CD4-positive, CD25-positive, alpha-beta regulatory T cell (primary cell): ENCODE results near the gene CPXM2. TPM values are rescaled to one million over a fixed set of nuclear protein-coding genes. Genes with fewer than 3 reads are reported as not detected.

Source experiments
- ATAC-seq, 2 donors: fragments of 150-1000 bp; cut with Tn5 transposase; one replicate each; pipeline ENCODE4 v1.10.0; 2021; ENCODE audit warnings: low read depth in 2 of 2, moderate number of reproducible peaks in 2 of 2, moderate library complexity in 1 of 2
- DNase-seq, 3 donors: peaks; one replicate each; pipeline versions ENCODE4 v3.0.0 to v3.0.0-alpha.2; 2012 to 2022; ENCODE audit warnings: mixed read lengths in 1 of 3
- H3K27ac ChIP-seq: one replicate; pipeline ENCODE4 v1.7.0; 2013; ENCODE audit warnings: mild to moderate bottlenecking, low read length; ENCODE audit not compliant: insufficient read depth, poor library complexity, severe bottlenecking
- H3K27me3 ChIP-seq: one replicate; pipeline ENCODE4 v1.7.0; 2013; ENCODE audit warnings: low read length; ENCODE audit not compliant: control insufficient read depth, insufficient read depth
- H3K36me3 ChIP-seq: one replicate; pipeline ENCODE4 v1.7.0; 2013; ENCODE audit warnings: mild to moderate bottlenecking, low read length, moderate library complexity; ENCODE audit not compliant: control insufficient read depth, insufficient read depth
- H3K4me1 ChIP-seq: 2 replicates; pipeline ENCODE4 v1.7.0; 2013; ENCODE audit warnings: mild to moderate bottlenecking, low read length; ENCODE audit not compliant: insufficient read depth, control insufficient read depth, poor library complexity, severe bottlenecking
- H3K4me3 ChIP-seq: one replicate; pipeline ENCODE4 v1.7.0; 2013; ENCODE audit warnings: low read depth, mild to moderate bottlenecking, low read length, moderate library complexity
- H3K9me3 ChIP-seq, 2 experiments: 1 replicate in 1 of 2; 2 replicates in 1 of 2; pipeline ENCODE4 v1.7.0; 2013; ENCODE audit warnings: low read length in 2 of 2, mild to moderate bottlenecking in 1 of 2, moderate library complexity in 1 of 2; ENCODE audit not compliant: control insufficient read depth in 2 of 2
- H3K27ac Mint-ChIP-seq, 3 donors: one replicate each; pipeline ENCODE4 v1.8.0; 2020 to 2022; ENCODE audit warnings: mild to moderate bottlenecking in 3 of 3, mixed read lengths in 3 of 3, moderate library complexity in 2 of 3
- H3K27me3 Mint-ChIP-seq: one replicate; pipeline ENCODE4 v1.8.0; 2022; ENCODE audit warnings: mild to moderate bottlenecking, mixed read lengths
- H3K36me3 Mint-ChIP-seq: one replicate; pipeline ENCODE4 v1.8.0; 2020; ENCODE audit warnings: mixed read lengths
- H3K4me1 Mint-ChIP-seq, 4 donors: one replicate each; pipeline ENCODE4 v1.8.0; 2020 to 2022; ENCODE audit warnings: mixed read lengths in 4 of 4, mild to moderate bottlenecking in 1 of 4
- H3K4me3 Mint-ChIP-seq, 4 donors: one replicate each; pipeline ENCODE4 v1.8.0; 2020 to 2022; ENCODE audit warnings: mild to moderate bottlenecking in 4 of 4, mixed read lengths in 4 of 4, moderate library complexity in 3 of 4
- H3K9me3 Mint-ChIP-seq, 7 donors: one replicate each; pipeline ENCODE4 v1.8.0; 2020 to 2022; ENCODE audit warnings: mixed read lengths in 7 of 7, mild to moderate bottlenecking in 3 of 7, moderate library complexity in 2 of 7
- polyA plus RNA-seq, 4 donors: library from polyadenylated mRNA; unstranded; fragments of 300-500 nt; fragmentation: Illumina TruSeq; gene quantifications; one replicate each; pipeline ENCODE4 v1.2.3, GENCODE V29; 2021
- total RNA-seq: library from RNA; stranded (reverse); gene quantifications from one replicate; pipeline ENCODE4 v1.2.3, GENCODE V29; 2022

Gene CPXM2
- total and polyA plus RNA-seq, 5 donors from 2014 or later, result not detected

DNA sequence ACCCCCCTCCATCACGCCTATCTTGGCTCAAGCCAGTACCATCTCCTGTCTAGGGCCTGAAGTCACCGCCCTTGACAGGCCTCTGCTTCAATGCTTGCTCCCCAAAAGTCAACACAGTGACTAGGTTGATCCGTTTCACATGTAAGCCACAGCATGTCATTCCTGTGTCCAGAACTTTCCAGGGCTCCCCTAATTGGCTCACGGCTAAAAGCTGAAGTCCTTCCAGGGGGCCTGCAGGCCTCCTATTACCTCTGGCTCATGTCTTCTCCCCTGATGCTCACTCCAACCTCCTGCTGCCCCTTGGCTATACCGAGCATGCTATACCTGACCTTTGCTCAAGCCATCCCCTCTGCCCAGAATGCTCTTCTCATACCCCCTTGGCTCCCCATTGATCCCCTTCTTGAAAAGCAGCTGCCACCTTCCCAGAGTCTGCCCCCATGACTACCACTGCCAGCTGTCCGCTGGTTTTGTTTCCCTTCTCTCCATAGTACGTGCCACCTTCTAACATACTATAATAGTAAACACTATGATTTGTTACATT is 39.1 kb downstream of the CPXM2 start:
- H3K27me3 Mint-ChIP-seq, result peaks cover under 1% of the 10 kb centered on the region
- Histone ChIP-seq H3K27ac (no peak overlapping the region), H3K27me3 (no peaks in the 10 kb centered on the region), H3K36me3 (no peaks in the 10 kb centered on the region), H3K9me3 (no peaks in the 10 kb centered on the region), H3K4me3 (no peak overlapping the region), H3K4me1 (no peaks in the 10 kb centered on the region)
- ATAC-seq (no peak), DNase-seq (no peak)
- H3K4me1 Mint-ChIP-seq, result peaks cover 0 to 3% (median 0%) of the 10 kb centered on the region in 4 donors
- H3K27ac Mint-ChIP-seq, result no peak overlapping the region
- H3K9me3 Mint-ChIP-seq, result peaks cover 0 to 2% (median 0%) of the 10 kb centered on the region in 7 donors
- H3K4me3 Mint-ChIP-seq, result no peak overlapping the region
- no peaks in the 10 kb centered on the region for H3K36me3 Mint-ChIP-seq

GRCh38 chr10:123848564-123849457 is 42.8 kb downstream of the CPXM2 start:
- Histone ChIP-seq H3K4me1 (no peaks in the 10 kb centered on the region), H3K4me3 (no peak overlapping the region), H3K9me3 (no peaks in the 10 kb centered on the region), H3K36me3 (no peaks in the 10 kb centered on the region), H3K27me3 (no peaks in the 10 kb centered on the region), H3K27ac (no peak overlapping the region)
- no peak overlapping the region for H3K27ac Mint-ChIP-seq
- DNase-seq (no peak), ATAC-seq (no peak)
- peaks cover 9% of the 10 kb centered on the region for H3K27me3 Mint-ChIP-seq
- no peaks in the 10 kb centered on the region for H3K36me3 Mint-ChIP-seq
- no peak overlapping the region for H3K4me3 Mint-ChIP-seq
- H3K9me3 Mint-ChIP-seq, result peaks cover 0 to 7% (median 0%) of the 10 kb centered on the region in 7 donors
- peaks cover 0 to 3% (median 0%) of the 10 kb centered on the region in 4 donors for H3K4me1 Mint-ChIP-seq

DNA sequence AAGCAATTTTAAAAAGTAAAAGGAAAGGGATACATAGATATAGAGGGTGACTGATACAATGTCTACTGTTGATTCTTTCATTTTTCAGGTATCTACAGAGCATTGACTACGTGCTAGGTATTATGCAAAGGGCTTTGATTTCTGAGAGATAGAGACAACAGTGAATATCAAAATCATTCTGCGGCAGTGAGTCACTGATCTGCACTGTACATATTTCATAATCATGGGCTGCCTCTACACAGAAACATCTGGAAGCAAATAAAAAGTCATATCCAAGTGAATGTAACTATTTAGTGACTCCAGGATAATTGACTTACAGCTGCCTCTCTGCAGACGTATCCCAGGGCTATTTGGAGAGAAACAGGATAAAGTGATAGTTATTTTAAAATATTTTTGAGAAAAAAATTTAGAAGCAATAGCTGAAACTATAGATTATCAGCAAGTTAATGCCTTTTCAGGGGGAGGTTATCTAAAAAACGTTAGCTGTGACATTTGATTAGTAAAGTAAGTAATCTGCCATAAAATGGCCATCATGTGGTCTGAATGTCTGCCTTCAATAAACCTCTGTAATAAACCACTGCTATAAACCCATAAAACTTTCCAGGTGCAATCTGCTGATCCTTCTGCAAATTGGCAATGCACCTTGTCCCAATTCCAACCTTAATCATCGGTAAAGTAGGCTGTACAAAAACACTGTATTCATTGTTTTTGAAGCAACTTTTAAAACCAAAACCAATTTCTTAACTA is 43.7 kb downstream of the CPXM2 start:
- H3K36me3 ChIP-seq, result no peaks in the 10 kb centered on the region

GRCh38 chr10:123843835-123844234 is 47.8 kb downstream of the CPXM2 start:
- Mint-ChIP-seq H3K27ac (no peak overlapping the region), H3K36me3 (no peaks in the 10 kb centered on the region), H3K27me3 (peaks cover 9% of the 10 kb centered on the region), H3K4me3 (no peak overlapping the region), H3K9me3 (peaks cover 0 to 8% (median 0%) of the 10 kb centered on the region in 7 donors), H3K4me1 (peaks cover 0 to under 1% (median 0%) of the 10 kb centered on the region in 4 donors)
- no peaks in the 10 kb centered on the region for H3K4me1 ChIP-seq
- no peaks in the 10 kb centered on the region for H3K27me3 ChIP-seq
- ATAC-seq, result no peak
- H3K4me3 ChIP-seq, result no peak overlapping the region
- no peaks in the 10 kb centered on the region for H3K36me3 ChIP-seq
- H3K9me3 ChIP-seq, result no peaks in the 10 kb centered on the region
- no peak for DNase-seq
- H3K27ac ChIP-seq, result no peak overlapping the region

More for the DNA sequence above, 43.7 kb downstream of the CPXM2 start:
- Histone ChIP-seq H3K27ac (no peak overlapping the region), H3K9me3 (no peaks in the 10 kb centered on the region), H3K4me1 (no peaks in the 10 kb centered on the region), H3K27me3 (no peaks in the 10 kb centered on the region), H3K4me3 (no peak overlapping the region)
- peaks cover 0 to 3% (median 0%) of the 10 kb centered on the region in 4 donors for H3K4me1 Mint-ChIP-seq
- no peaks in the 10 kb centered on the region for H3K36me3 Mint-ChIP-seq
- peaks cover 9% of the 10 kb centered on the region for H3K27me3 Mint-ChIP-seq
- H3K4me3 Mint-ChIP-seq, result no peak overlapping the region
- peaks cover 0 to 7% (median 0%) of the 10 kb centered on the region in 7 donors for H3K9me3 Mint-ChIP-seq
- ATAC-seq (no peak), DNase-seq (no peak)
- H3K27ac Mint-ChIP-seq, result no peak overlapping the region

DNA sequence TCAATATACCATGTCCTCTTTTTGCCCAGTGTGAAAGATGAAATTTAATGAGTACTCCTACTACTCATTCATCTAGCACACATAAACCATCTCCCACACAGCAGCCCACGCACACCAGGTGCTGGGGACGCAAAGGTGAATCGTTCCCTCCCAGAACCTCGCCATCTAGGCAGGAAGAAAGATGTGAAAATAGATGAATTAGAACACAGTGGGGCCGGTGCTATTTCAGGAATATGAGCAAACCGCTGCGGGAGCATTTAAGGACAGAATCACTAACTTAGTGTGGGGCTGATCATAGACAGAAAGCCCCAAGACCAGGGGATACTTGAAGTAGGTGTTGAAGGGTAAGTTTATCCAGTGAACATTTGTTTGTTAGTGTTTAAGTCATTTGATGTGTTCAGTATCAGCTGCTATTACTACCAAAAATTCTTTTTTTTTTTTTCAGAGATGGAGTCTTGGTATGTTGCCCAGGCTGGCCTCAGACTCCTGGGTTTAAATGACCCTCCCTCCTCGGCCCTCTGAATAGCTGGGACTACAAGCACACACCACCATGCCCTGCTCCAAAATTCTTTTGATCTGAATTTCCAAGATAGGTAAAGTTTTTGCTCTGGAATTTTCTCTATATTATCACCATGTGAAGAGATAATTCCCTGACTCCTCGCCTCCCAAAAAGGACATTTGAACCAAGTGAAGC is 48.8 kb downstream of the CPXM2 start:
- H3K4me3 Mint-ChIP-seq, result no peak overlapping the region
- no peak overlapping the region for H3K27ac ChIP-seq

DNA sequence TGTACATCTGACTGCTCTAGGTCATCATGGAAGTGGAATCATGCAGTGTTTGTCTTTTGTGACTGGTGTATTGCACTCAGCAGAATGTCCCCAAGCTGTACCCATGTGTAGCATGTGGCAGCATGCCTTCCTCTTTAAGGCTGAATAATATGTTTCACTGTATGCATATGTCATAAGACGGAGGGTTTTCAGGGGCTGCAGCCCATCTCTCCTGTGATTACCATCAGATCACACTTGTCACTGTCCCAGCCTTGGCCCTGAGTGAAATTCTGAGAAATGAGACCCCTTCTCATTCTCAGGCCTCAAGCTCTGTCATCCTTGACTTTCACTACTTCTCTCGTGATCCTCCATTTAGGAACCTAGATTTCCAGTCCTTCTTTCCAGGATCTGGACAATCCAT is 50.0 kb downstream of the CPXM2 start:
- no peaks in the 10 kb centered on the region for H3K36me3 ChIP-seq
- Mint-ChIP-seq H3K27me3 (no peaks in the 10 kb centered on the region), H3K36me3 (no peaks in the 10 kb centered on the region), H3K4me3 (no peak overlapping the region), H3K9me3 (peaks cover 0 to 7% (median 0%) of the 10 kb centered on the region in 7 donors), H3K27ac (no peak overlapping the region), H3K4me1 (no peaks in the 10 kb centered on the region)
- H3K27ac ChIP-seq, result no peak overlapping the region
- no peak for ATAC-seq
- no peak for DNase-seq
- no peak overlapping the region for H3K4me3 ChIP-seq
- no peaks in the 10 kb centered on the region for H3K27me3 ChIP-seq
- no peaks in the 10 kb centered on the region for H3K4me1 ChIP-seq
- H3K9me3 ChIP-seq, result no peaks in the 10 kb centered on the region

More for the DNA sequence above, 48.8 kb downstream of the CPXM2 start:
- Histone ChIP-seq H3K36me3 (no peaks in the 10 kb centered on the region), H3K4me3 (no peak overlapping the region), H3K27me3 (no peaks in the 10 kb centered on the region), H3K9me3 (no peaks in the 10 kb centered on the region), H3K4me1 (no peaks in the 10 kb centered on the region)
- H3K4me1 Mint-ChIP-seq, result no peaks in the 10 kb centered on the region
- peaks cover 9% of the 10 kb centered on the region for H3K27me3 Mint-ChIP-seq
- peaks cover 0 to 8% (median 0%) of the 10 kb centered on the region in 7 donors for H3K9me3 Mint-ChIP-seq
- ATAC-seq, result no peak
- no peak for DNase-seq
- no peaks in the 10 kb centered on the region for H3K36me3 Mint-ChIP-seq
- no peak overlapping the region for H3K27ac Mint-ChIP-seq

- Mint-ChIP-seq H3K27me3 (no peaks in the 10 kb centered on the region), H3K9me3 (peaks cover 0 to 3% (median 0%) of the 10 kb centered on the region in 7 donors), H3K4me3 (no peak overlapping the region), H3K27ac (no peak overlapping the region), H3K36me3 (no peaks in the 10 kb centered on the region), H3K4me1 (no peaks in the 10 kb centered on the region)
- H3K9me3 ChIP-seq, result no peaks in the 10 kb centered on the region
- no peaks in the 10 kb centered on the region for H3K27me3 ChIP-seq
- H3K4me1 ChIP-seq, result no peaks in the 10 kb centered on the region
- no peak for ATAC-seq
- H3K4me3 ChIP-seq, result no peak overlapping the region
- no peak for DNase-seq
- H3K36me3 ChIP-seq, result no peaks in the 10 kb centered on the region
- no peak overlapping the region for H3K27ac ChIP-seq
Measured at GRCh38 chr10:123841115-123841514, 50.5 kb downstream of the CPXM2 start.
